ENCODE measurements around the gene FIGN.

GRCh38 chr2:163592954-163593622 is 142.7 kb downstream of the FIGN start:
- TF ChIP-seq POLR2A (IDR thresholded peaks at IDR 0.05; ENCODE audit: extremely low read depth, insufficient read length) = no peak
- no peak for TF ChIP-seq CTCF (IDR thresholded peaks at IDR 0.05; ENCODE audit: low read depth, low read length)
